Measurements from ENCODE around the gene GPR61.

GRCh38 chr1:109543988-109544735 lies 4.5 kb downstream of the GPR61 start:
- TF ChIP-seq GATA3 (IDR thresholded peaks at IDR 0.05; ENCODE audit: low read depth, low read length), result no peak
- TF ChIP-seq GATA2 (IDR thresholded peaks at IDR 0.05; ENCODE audit: low read depth, low read length), result no peak
